GM21619 (cell line): Measurements from ENCODE around the gene DNAL4.

Experiments used
- ATAC-seq: cut with Tn5 transposase; IDR thresholded peaks from one replicate; pipeline ENCODE4 v1.9.1; 2021; ENCODE audit not compliant: unreplicated experiment

DNAL4 gene

DNA sequence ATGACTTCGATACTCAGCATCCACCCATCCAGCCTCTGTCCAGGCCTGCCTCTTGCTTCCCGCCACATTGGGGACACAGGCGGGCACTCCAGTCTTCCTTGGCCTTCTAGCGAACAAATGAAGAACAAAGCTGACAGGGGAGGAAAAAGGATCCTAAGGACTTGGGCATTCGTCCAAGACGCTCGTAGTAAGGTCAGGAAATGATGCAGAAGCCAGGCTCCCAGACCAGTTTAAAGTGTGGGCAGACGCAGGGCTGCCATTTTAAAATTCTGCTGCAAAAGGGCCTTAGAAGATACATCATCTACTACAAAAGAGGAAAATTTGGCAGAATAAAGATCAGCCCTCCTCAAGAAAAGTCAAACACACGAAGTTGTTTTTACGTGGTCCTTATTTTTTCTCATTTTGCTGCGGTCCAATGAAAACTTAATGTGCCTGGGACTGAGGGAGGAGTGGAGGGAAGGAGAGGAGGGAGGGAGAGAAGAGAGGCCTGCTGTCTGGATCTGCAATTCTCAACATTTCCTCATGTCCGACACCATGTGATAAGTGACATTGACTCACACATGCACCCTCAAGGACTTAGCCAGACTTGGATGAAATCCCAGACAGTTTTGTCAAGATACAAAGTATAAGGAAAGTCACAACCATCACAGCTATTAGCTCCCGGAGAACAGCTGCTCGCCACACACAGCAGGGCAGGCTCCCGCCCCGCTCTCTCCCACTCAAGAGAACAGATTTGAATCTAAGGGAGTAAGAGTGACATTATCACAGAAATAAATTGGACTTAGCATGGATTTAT lies 5.7 kb downstream of the DNAL4 start:
- no peak for ATAC-seq

DNA sequence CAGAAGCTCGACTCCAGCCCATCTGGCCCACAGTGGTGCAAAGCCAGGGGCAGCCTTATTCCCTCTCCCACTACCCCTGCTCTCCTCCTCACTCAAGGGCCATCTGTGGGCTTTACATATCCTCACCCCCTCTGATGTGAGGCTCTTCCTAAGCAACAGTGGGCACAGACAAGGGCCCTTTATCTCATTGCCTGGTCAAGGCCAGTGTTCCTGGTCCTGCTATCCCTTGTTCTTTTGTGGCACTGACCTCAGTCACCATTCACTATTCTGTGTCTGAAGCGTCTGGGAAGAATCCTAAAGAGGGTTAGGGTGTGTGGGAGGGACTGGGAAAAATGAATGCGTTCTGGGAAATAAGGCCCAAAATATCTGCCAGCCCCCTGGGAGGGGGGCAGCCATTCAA lies 7.3 kb downstream of the DNAL4 start:
- no peak for ATAC-seq

DNA sequence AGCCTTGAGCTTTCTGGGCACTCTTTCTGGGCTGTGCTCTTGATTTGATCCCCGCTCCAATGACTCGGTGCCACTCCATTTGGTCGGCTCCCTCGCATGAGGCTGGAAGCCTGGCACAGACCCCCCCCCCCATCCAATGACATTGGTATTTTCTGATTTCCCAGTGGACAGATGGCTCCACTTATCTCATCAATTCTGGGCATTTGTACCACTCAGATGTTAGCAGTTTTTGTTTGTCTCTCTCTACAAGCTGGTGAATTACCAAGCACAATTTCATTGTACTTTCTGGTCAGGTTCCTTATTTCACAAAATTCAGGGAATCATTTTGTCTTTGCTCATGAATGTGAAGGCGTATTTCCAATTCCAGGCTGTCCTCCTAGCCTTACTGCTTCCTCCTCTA lies 9.1 kb downstream of the DNAL4 start:
- no peak for ATAC-seq

DNA sequence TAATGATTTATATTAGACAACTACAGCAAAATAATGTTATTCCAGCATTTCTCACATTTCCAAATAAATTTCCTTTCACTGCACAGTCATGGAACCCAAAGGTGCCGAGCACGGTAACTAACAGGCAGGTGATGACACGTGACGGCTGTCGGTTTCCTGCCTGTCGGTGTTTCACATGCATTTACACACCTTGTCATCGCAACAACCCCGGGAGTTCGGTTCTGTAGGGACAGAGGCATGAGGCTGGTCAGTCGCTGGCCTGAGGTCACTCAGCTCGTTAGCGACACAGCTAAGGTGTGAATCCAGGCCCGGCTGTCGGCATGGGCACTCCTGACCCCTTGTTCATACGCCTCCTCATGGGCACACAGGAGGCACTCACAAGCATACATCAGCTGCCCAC lies 9.9 kb downstream of the DNAL4 start:
- no peak for ATAC-seq

DNA sequence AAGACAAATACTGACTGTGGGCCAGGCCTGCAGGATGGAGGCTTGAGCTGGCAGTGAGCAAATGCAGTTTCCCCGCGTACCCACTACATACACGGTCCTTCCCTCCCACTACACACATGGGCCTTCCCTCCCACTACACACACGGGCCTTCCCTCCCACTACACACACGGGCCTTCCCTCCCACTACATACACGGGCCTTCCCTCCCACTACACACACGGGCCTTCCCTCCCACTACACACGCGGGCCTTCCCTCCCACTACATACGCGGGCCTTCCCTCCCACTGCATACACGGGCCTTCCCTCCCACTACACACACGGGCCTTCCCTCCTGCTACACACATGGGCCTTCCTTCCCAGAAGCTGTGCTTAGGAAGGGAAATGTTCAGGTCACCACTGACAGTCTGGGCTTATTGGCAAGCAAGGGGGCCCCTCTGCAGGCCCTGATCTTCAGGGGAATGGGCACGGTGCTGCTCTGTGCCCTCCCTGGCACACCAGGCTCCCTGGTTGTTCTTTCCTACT lies 10.8 kb downstream of the DNAL4 start:
- no peak for ATAC-seq

DNA sequence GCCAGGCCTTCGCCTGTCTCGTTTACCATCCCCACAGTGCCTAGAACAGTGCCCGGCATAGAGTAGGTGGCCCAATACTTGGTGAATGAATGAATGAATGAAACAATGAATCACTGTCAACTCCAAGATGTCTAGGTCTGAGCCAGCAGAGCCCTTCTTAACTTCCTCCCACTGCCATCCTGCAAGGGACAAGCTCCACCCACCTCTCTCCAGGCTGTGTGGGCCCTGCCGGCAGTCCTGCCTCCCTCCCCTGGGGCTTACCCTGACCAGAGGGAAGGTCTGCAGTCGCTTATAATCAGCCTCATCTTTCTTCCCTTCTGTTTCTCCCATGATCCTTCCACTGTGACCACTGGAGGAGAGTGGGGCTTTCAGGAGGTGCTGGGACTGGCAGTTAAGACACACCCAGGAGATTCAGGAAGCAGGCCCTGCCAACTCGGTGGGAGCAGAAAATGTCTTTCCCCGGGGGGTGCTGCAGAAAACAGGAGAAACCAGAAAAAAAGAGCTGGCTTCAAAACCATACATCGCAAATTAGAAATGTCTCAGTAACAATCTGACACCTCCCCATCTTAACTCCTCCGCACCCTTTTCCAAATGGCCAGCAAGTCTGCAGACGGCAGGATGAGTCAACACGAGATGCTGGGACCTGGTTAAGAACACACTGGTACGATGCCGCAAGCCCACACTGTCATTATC lies 11.4 kb downstream of the DNAL4 start:
- ATAC-seq: no peak

DNA sequence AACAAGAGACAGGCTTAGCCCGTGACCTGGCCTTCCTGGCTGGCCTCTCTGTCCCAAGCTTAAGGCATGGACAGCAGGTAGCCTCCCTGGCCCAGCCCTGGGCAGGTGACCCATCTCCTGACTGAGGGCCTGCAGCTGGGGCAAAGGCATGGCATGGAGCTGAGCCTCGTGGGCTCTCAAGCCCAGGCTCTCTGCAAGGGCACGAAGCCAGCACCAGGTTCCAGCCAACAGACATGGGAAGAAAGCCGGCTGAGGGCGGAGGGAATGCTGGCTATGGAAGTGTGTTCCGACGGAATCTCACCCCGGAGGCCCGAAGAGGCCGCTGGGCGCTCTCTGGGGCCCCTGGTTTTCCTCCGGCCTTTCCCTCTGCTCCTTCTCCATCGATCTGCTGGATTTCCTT lies 12.9 kb downstream of the DNAL4 start:
- ATAC-seq: no peak

DNA sequence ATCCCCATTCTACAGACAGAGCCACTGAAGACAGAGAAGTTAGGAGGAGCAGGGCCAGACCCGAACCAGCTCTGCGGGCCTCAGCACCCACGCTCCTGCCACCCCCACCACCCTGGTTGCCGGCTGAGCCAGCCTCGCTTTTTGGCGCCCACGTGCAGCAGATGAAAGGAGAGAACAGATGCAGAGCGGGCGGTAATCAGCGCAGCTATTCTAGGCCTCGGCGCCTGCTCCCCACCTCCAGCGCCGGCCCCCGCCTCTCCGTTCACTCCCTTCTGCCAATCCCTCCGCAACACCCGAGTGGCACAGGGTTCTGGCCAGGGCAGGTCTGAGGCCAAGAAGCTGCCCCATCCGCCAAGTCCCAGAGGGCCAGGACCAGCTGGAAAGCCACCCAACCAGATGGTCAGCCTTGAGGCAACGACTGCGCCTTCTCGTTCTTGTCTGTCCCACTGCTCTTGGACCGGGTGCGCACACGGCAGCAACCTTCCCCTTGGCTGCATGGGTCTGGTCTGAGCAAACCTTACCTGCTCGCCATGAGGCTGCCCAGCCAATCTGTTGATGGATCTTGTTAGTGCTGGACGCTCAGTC lies 16.8 kb downstream of the DNAL4 start:
- no peak for ATAC-seq

DNA sequence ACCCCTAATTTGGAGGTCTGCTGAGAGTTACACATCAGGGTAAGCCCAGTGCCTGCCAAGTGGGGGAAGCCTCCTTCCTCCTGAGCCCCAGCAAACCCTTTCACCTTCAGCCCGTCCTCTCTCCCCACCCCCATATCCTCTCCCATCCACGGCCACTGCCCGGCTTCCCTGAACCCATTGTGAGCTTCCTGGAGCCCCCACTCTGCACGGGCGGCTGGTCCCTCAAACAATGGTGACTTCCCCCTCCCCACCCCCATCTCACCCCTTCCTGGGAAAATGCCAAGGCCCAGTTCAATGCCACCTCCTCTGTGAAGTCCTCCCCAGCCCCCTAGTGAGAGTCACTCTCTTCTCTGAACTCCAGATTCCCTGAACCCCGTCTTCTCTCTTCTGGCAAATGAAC lies 17.9 kb downstream of the DNAL4 start:
- no peak for ATAC-seq

DNA sequence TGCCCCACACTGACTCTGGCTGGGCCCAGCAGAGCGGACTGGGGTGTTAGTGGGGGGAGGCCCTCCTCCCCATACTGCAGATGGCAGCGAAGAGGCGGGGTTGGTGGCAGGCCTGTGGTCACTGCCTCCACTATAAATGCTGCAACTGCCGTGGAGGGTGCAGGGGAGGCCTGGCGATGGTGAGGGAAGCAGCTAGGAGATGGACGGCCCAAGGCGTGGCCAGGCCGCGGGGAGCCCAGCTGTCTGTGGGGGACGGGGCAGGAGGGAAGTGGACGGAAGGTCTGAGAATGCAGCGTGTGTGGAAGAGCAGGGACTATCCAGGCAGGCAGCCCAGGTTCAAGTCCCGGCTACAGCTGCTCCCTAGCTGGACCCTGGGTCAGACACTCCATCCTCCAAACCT lies 18.3 kb downstream of the DNAL4 start:
- ATAC-seq: no peak

DNA sequence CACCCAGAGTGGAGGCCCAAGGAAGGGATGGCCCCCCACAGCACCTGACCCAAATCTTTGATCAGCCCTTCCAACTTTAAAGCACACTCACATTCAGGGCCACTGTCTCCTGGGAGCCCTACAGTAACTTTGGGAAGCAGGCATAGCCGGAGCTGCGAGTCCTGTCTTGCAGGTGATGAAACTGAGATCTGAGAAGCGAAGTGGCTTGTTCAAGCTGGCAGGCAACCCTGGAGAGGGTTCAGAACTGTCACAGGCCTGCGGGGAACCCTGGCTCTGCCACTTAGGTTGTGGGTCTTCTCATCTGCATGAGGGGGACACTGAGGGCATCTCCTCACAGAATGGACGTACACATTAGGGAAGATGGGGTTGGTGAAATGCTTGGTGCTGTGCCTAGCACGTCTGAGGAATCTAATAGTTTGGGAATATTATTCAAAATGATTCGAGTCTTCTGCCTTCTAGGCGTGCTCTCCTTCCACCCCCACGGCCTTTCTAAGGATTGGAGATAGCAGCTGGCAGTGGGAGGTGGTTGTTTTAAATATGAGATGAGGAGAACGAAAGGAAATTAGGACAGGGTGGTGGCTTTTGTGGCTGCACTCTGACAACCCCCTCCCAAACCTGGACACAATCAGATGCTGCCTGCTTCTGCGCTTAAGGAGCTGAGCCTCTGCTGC lies 19.3 kb downstream of the DNAL4 start:
- no peak for ATAC-seq

DNA sequence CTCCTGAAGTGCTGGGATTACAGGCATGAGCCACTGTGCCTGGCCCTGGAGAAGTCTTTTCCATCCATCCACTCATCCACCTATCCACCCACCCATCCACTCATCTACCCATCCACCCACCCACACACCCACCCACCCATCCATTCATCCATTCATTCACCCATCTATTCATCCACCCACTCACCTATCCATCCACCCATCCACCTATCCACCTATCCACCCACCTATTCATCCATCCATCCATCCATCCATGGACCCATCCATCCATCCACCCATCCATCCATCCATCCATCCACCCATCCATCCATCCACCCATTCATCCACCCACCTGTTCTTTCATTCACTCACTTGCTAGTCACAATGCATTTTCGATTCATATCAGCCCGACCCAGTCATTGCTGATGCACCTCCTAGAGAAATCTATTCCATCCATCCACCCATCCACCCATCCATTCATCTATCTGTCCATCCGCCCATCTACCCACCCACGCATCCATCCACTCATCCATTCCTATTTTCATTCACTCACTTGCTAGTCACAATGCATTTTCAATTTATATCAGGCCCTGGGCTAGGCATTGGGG lies 20.5 kb downstream of the DNAL4 start:
- no peak for ATAC-seq

DNA sequence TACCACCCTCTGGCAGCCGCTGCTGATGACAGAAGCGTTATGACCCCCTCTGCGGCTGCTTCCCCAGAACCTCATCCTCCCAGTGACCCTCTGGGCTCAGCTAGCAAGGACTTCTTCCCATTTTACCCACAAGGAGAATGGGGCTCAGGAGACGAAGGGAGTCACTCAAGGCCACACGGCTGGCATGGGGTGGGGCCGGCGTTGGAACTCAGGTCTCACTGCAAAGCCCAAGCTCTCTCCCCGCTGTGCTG lies 21.4 kb downstream of the DNAL4 start:
- ATAC-seq: no peak

DNA sequence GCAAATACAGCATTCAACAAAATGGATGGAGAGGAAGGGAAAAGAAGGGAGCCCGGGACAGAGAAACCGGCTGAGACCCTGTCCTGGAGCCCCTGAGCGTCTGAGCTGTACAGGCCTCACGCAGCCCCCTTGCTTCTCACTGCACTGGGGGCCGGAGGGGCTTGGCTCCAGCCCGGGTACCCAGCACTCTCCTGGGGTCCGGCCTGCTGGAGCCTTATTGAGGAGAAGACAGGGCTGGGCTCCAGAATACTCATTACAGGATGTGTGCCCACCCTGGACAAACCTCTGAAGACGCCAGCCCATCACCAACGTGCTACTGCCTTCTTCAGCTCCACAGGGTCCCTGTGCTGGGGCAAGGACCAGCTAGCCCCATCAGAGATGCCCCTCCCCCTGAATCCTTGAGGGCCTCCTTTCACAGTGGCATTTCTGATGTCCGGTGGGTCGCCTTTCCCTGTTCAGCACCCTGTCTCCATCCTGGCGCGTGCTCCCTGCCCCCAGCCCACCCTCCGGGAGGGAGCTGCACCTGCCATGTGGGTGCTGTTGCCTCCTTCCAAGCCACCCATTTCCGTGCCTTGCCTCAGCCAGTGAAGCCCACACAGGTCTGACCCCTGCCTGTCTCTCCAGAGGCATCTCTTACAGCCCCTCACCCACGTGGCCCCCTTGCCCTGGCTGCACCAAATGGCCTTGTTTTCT lies 23.5 kb downstream of the DNAL4 start:
- ATAC-seq: no peak

DNA sequence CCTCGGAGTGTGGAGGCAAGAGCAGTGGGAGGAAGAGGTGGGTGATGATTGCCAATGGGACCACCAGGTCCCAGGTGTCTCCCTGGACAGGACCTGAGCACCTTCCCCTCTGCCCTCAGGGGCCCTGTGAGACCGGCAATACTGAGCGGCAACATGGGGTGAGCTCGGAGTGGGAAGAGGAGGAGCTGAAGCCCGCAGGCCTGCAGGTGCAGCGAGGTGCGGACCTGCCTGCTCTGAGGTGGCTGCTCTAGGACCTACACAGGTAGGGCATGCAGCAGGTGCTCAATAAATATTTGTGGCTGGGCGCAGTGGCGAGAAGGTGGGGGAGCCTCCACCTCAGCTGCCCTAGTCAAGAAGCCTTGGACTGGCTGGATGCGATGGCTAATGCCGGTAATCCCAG lies 25.9 kb downstream of the DNAL4 start:
- no peak for ATAC-seq

DNA sequence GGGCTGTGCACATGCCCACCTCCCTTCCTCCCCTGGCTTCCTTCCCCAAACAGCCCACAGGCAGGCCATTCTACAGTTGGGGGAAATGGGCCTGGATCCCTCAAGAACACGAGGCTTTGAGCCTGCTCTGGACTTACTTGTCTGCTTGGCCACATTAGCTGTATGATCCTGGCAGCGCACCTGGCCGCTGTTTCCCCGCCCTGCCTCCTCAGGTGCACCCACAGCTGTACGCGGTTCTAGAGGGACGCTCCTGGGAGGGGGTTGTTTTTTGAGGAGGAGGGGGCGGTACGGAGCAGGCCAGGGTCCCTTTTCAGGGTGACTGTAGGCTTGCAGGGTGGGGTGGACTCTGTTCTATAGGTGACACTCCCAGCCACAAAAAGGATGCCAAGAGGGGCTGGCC lies 26.6 kb downstream of the DNAL4 start:
- no peak for ATAC-seq

DNA sequence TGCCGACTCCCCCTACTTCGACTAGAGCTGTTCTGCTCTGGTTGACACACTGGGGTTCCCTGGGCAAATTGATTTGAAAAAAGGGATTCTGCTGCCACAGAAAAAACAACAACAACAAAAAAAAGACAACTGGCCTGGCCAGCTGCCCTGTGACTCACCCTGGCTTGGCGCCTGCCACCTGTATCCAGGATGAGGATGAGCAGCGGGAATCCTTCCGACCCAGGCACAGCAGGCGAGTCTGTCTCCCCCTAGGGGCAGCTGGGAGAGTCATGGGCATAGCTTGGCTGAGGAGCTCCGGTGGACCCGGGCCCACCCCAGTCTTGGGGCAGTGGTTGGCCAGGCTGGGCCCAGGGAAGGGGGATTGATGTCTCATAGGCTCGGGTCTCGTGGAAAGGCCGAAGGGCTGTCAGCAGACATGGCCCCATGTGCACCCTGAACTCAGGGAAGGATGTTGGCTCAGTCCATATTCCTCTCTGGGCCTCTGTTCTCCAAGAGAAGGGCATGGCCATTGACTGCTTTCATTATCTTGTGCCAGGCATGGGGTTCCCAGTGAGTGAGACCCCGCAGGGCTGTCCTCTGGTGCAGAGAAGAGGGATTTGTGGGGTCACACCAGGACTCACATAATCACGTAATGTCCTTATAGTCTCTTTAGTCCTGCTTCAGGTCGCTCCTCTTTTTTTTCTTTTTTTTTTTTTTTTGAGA lies 27.7 kb downstream of the DNAL4 start:
- ATAC-seq: no peak

DNA sequence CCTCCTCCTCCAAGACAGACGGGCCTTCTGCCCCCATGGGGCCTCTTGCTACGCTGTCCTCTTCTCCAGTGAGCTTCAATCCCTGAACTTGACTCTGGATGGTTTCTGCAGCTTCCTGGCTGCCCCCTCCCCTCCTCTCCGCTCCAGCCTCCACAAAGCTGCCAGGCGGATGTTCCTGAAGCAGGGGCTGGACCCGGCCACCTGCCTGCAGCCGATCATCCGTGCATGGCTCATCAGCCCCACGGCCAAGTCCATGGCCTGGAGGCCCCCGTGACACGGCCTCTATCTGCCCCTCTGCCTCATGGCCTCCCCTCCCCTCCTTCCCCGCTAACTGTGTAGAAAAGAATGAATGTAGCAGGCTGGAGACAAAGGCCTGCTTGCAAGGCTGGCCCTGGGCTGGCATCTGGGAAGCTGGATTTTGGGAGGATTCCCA lies 31.4 kb downstream of the DNAL4 start:
- ATAC-seq: no peak

DNA sequence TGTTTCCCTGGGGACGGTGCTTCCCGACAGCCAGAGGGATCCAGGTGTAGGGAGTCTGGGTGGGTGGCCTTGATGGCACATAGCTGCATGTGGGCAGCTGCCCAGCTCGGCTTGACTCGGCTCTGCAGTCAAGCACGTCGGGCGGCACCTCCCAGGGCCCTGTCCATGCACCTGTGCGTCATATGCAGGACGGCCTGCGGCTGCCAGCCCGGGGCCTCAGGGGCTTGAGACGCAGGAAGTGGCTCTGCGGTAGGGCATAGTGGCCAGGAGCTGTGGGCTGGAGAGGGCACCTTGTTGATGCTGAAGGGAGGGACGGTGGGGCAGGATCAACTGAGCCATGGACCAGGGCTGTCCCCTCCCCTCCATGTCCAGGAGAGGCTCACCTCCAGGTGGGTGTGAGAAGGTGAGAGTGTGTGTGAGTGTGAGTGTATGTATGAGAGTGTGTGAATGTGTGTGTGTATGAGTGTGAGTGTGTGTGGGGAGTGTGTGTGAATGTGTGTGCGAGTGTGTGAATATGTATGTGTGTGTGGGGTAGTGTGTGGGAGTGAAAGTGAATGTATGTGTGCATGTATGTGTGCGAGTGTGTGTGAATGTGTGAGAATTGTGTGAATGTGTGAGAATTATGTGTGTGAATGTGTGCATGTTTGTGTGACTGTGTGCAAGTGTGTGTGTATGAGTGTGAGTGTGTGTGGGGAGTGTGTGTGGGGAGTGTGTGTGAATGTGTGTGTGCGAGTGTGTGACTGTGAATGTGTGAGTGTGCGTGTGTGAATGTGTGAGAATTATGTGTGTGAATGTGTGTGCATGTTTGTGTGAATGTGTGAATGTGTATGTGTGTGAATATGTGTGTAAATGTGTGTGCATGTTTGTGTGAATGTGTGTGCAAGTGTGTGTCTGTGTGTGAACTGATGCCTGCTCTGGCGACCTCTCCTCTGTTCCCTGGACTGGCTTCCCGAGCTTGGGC lies 32.5 kb downstream of the DNAL4 start:
- ATAC-seq: no peak
